HG02759 (cell line): ENCODE results near the gene KCNH8.
"Not testable (repeated sequence)": the region's sequence is repeated elsewhere in the genome, so short reads cannot be mapped to it uniquely, and the experiment has no call there.

Experiments
- ATAC-seq: cut with Tn5 transposase; IDR thresholded peaks from one replicate; pipeline ENCODE4 v1.9.1; 2021; ENCODE audit warnings: mild to moderate bottlenecking, moderate library complexity; ENCODE audit not compliant: unreplicated experiment

The KCNH8 gene

GRCh38 chr3:19171794-19172193, 23.5 kb downstream of the KCNH8 start:
- ATAC-seq: no peak

- no peak for ATAC-seq
Measured at GRCh38 chr3:19173945-19174344, 25.6 kb downstream of the KCNH8 start.

- no peak for ATAC-seq
Measured at GRCh38 chr3:19183584-19183983, 35.3 kb downstream of the KCNH8 start.

GRCh38 chr3:19190126-19190525, 41.8 kb downstream of the KCNH8 start:
- no peak for ATAC-seq

- no peak for ATAC-seq
Measured at GRCh38 chr3:19190602-19191001, 42.3 kb downstream of the KCNH8 start.

- no peak for ATAC-seq
Measured at GRCh38 chr3:19199131-19199530, 50.8 kb downstream of the KCNH8 start.

GRCh38 chr3:19202303-19202702, 54.0 kb downstream of the KCNH8 start:
- ATAC-seq: no peak

GRCh38 chr3:19202754-19203153, 54.4 kb downstream of the KCNH8 start:
- no peak for ATAC-seq

- ATAC-seq: no peak
Measured at GRCh38 chr3:19206540-19206939, 58.2 kb downstream of the KCNH8 start.

GRCh38 chr3:19213603-19214220, 65.4 kb downstream of the KCNH8 start:
- ATAC-seq: no peak

GRCh38 chr3:19215427-19215826, 67.1 kb downstream of the KCNH8 start:
- no peak for ATAC-seq

- no peak for ATAC-seq
Measured at GRCh38 chr3:19216669-19217337, 68.5 kb downstream of the KCNH8 start.

- no peak for ATAC-seq
Measured at GRCh38 chr3:19220311-19220710, 72.0 kb downstream of the KCNH8 start.

- ATAC-seq: no peak
Measured at GRCh38 chr3:19221081-19221480, 72.8 kb downstream of the KCNH8 start.

GRCh38 chr3:19226479-19226878, 78.2 kb downstream of the KCNH8 start:
- no peak for ATAC-seq

- no peak for ATAC-seq
Measured at GRCh38 chr3:19228167-19228566, 79.9 kb downstream of the KCNH8 start.

- ATAC-seq: no peak
Measured at GRCh38 chr3:19229086-19229485, 80.8 kb downstream of the KCNH8 start.

GRCh38 chr3:19229881-19230280, 81.6 kb downstream of the KCNH8 start:
- peak; percentile 64 for ATAC-seq

- ATAC-seq: no peak
Measured at GRCh38 chr3:19231792-19232461, 83.6 kb downstream of the KCNH8 start.

- no peak for ATAC-seq
Measured at GRCh38 chr3:19232566-19232965, 84.3 kb downstream of the KCNH8 start.

GRCh38 chr3:19233882-19234784, 85.8 kb downstream of the KCNH8 start:
- not testable (repeated sequence) for ATAC-seq
